Natural killer cell (primary cell): Measurements from ENCODE around the gene ARHGAP33. TPM values are rescaled to one million over a fixed set of nuclear protein-coding genes. Genes with fewer than 3 reads are reported as not detected.

Source experiments
- ATAC-seq, 3 donors: fragments of 150-1000 bp in 2 of 3; fragments of 200-7000 bp in 1 of 3; cut with Tn5 transposase; 1 replicate in 1 of 3; 2 replicates in 2 of 3; pipeline ENCODE4 v1.10.0; 2021; ENCODE audit warnings: mild to moderate bottlenecking in 2 of 3, moderate library complexity in 2 of 3
- DNase-seq, 2 donors: peaks; one replicate each; pipeline versions ENCODE4 v3.0.0 to v3.0.0-alpha.2; 2013 to 2021; ENCODE audit warnings: mixed read lengths in 1 of 2
- H3K27ac ChIP-seq: one replicate; pipeline ENCODE4 v1.5.1; 2013; ENCODE audit warnings: mild to moderate bottlenecking, low read length
- H3K27me3 ChIP-seq: one replicate; pipeline ENCODE4 v1.6.1; 2013; ENCODE audit warnings: low read length; ENCODE audit not compliant: control insufficient read depth, insufficient read depth
- H3K36me3 ChIP-seq: one replicate; pipeline ENCODE4 v1.6.1; 2013; ENCODE audit warnings: low read length; ENCODE audit not compliant: control insufficient read depth, insufficient read depth
- H3K4me1 ChIP-seq: one replicate; pipeline ENCODE4 v1.6.1; 2013; ENCODE audit warnings: low read length; ENCODE audit not compliant: control insufficient read depth, insufficient read depth
- H3K4me3 ChIP-seq: one replicate; pipeline ENCODE4 v1.5.1; 2013; ENCODE audit warnings: low read length
- H3K9me3 ChIP-seq: one replicate; pipeline ENCODE4 v1.6.1; 2013; ENCODE audit warnings: low read length; ENCODE audit not compliant: control insufficient read depth, insufficient read depth
- H3K27ac Mint-ChIP-seq, 2 donors: one replicate each; pipeline ENCODE4 v1.8.0; 2022; ENCODE audit warnings: mild to moderate bottlenecking in 2 of 2, mixed read lengths in 2 of 2, moderate library complexity in 1 of 2
- H3K27me3 Mint-ChIP-seq, 2 donors: one replicate each; pipeline ENCODE4 v1.8.0; 2022; ENCODE audit warnings: low read depth in 2 of 2, mixed read lengths in 2 of 2
- H3K36me3 Mint-ChIP-seq: one replicate; pipeline ENCODE4 v1.8.0; 2022; ENCODE audit warnings: mixed read lengths
- H3K4me1 Mint-ChIP-seq, 2 donors: one replicate each; pipeline ENCODE4 v1.8.0; 2022; ENCODE audit warnings: mixed read lengths in 2 of 2
- H3K4me3 Mint-ChIP-seq: one replicate; pipeline ENCODE4 v1.8.0; 2022; ENCODE audit warnings: mild to moderate bottlenecking, moderate library complexity, mixed read lengths
- H3K9me3 Mint-ChIP-seq, 2 donors: one replicate each; pipeline ENCODE4 v1.8.0; 2022; ENCODE audit warnings: mixed read lengths in 2 of 2
- WGBS: methylation state at CpG from one replicate; pipeline ENCODE4 v1.1.7; 2013; ENCODE audit warnings: missing lambda C conversion rate; ENCODE audit not compliant: insufficient coverage; 5-methylcytosine and 5-hydroxymethylcytosine counted together
- intact Hi-C: fragments of 100-400 bp; cut with micrococcal nuclease; formaldehyde crosslinking; loops from one replicate; pipeline ENCODE4 v1.14.2; 2022
- total RNA-seq, 4 donors: library from RNA; stranded (reverse); fragments of 120-200 nt in 1 of 4; gene quantifications; one replicate each; pipeline versions ENCODE4 v1.2.3 to v1.2.4, GENCODE V29; 2013 to 2022
- TF ChIP-seq, protein P1 (sequence below): fragments of 200-600 bp; IDR thresholded peaks from one replicate; pipeline ENCODE4 v1.8.0; 2022; ENCODE audit warnings: antibody characterized with exemption

The ARHGAP33 gene
- total RNA-seq, 3 donors from 2014 or later (not counting 1 experiment from before 2014, with no cell fraction given), result 34.4 to 39.3 (median 37.5) TPM

DNA sequence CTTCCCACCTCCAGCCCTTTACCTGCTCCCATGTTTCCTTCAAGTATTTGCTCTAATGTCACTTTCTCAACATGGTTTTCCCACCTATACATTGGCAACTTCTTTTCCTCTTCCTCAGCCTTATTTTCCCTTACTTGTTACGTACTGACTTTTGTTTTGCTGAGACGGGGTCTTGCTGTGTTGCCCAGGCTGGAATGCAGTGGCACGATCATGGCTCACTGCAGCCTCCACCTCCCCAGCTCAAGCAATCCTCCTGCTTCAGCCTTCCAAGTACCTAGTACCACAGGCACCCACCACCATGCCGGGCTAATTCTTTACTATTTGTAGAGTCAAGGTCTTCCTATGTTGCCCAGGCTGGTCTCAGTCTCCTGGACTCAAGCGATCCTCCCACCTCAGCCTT, 32.3 kb downstream of the ARHGAP33 start:
- Mint-ChIP-seq H3K27me3 (peaks cover 0 to 11% of the 10 kb centered on the region in 2 donors), H3K4me3 (no peak overlapping the region), H3K36me3 (no peaks in the 10 kb centered on the region), H3K4me1 (peaks cover 21 to 24% of the 10 kb centered on the region in 2 donors), H3K9me3 (no peaks in the 10 kb centered on the region), H3K27ac (no peak overlapping the region)
- no peak for ATAC-seq
- intact Hi-C loops, result no loop called here
- Histone ChIP-seq H3K4me1 (peaks cover 22% of the 10 kb centered on the region), H3K27me3 (no peaks in the 10 kb centered on the region), H3K27ac (no peak overlapping the region), H3K9me3 (no peaks in the 10 kb centered on the region), H3K4me3 (no peak overlapping the region), H3K36me3 (no peaks in the 10 kb centered on the region)
- WGBS, result 95% methylated on average over 5 of the region's 5 CpGs
- TF ChIP-seq, protein P1, sequence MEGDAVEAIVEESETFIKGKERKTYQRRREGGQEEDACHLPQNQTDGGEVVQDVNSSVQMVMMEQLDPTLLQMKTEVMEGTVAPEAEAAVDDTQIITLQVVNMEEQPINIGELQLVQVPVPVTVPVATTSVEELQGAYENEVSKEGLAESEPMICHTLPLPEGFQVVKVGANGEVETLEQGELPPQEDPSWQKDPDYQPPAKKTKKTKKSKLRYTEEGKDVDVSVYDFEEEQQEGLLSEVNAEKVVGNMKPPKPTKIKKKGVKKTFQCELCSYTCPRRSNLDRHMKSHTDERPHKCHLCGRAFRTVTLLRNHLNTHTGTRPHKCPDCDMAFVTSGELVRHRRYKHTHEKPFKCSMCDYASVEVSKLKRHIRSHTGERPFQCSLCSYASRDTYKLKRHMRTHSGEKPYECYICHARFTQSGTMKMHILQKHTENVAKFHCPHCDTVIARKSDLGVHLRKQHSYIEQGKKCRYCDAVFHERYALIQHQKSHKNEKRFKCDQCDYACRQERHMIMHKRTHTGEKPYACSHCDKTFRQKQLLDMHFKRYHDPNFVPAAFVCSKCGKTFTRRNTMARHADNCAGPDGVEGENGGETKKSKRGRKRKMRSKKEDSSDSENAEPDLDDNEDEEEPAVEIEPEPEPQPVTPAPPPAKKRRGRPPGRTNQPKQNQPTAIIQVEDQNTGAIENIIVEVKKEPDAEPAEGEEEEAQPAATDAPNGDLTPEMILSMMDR, result no peak
- DNase-seq, result no peak

DNA sequence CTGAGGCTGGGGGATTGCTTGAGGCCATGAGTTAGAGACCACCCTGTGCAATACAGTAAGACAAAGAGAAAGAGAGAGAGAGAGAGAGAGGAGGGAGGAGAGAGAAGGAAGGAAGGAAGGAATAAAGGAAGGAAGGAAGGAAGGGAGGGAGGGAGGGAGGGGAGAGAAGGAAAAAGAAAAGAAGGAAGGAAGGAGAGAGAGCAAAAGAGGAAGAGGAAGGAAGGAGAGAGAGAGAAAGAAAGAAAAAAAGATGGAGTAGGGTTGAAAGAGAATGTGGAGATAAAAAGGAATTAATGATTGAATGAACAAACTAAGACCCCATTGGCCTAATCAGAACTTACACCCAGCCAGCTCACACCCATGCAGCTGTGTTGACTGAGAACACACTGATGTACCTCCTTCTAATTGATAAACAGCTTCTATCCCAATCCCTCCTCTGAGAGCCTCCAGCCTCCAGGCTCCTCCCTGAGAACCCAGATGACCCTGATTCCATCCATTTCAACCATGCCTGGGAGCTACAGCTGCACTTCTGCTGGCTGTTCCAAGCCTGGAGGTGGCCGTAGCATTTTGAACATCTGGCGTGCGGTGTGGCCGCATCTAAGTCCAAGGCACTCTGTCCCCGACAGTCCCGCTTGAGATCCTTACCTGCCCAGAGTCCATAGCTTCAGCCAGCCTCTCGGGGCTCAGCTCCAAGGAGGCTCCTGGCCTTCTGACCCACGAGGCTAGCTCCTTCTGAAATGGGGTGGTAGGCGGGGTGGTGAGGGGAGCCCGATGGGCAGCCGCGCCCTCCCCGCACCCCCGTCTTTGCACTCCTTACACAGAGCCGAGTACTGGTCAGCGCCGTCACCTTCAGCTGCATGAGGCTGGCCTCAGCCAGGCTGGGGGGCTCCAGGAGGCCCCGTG, 36.2 kb downstream of the ARHGAP33 start:
- TF ChIP-seq, protein P1, result no peak
- Histone ChIP-seq H3K27me3 (no peaks in the 10 kb centered on the region), H3K36me3 (no peaks in the 10 kb centered on the region), H3K27ac (no peak overlapping the region), H3K4me3 (no peak overlapping the region), H3K9me3 (no peaks in the 10 kb centered on the region), H3K4me1 (no peaks in the 10 kb centered on the region)
- no peak overlapping the region for H3K4me3 Mint-ChIP-seq
- no peaks in the 10 kb centered on the region for H3K9me3 Mint-ChIP-seq
- H3K4me1 Mint-ChIP-seq, result peaks cover 0 to 7% of the 10 kb centered on the region in 2 donors
- no peak for ATAC-seq
- peaks cover 0 to 14% of the 10 kb centered on the region in 2 donors for H3K27me3 Mint-ChIP-seq
- no peak for DNase-seq
- no peaks in the 10 kb centered on the region for H3K36me3 Mint-ChIP-seq
- intact Hi-C loops, result no loop called here
- H3K27ac Mint-ChIP-seq, result no peak overlapping the region
- WGBS, result 83% methylated on average over 18 of the region's 18 CpGs

DNA sequence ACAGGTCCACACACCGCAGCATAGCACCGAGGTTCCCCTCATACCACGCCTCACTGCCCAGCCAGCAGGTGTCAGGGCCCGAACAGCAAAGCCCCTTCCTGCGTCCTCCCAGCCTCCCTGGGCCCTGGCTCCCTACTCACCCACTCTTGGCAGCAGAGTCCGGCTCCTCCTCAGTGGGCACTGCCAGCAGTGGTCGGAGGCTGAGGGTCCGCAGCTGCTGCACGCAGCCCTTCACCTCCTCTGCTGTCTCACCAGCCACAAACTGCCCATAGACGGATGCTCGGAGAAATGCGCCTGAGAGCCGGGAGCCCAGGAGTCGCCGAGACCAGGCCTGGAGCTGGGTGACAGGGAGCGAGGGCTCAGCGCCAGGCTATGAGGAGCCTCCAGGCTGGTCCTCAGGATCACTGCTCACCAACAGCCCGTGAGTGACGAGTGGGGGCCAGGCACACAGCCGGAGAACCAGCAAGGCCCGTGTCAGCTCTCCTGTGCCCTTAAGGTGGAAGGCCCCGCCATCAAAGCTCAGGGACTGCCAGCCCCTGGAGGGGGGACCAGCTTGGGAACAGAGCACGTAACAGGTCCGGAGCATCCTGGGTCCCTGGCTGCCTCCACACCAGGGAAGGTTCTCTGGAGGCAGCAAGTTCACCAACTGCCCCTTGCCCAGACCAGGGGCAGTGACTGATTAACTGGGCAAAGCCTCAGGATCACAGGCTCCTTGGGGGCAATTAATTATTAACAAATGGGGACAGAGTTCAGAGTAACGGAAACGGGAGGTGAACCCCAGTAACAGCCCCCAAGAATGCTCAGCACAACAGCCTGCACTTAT, 37.1 kb downstream of the ARHGAP33 start, which contains the start of gene PRODH2:
Gene PRODH2 (minus strand): TSS at position 626 of the 823 bp plus-strand sequence. CDS start 40 bp downstream, at position 586.
- Histone ChIP-seq H3K27ac (no peak within 1 kb of the TSS), H3K27me3 (no peaks in the 10 kb centered on the region), H3K4me3 (no peak within 1 kb of the TSS), H3K36me3 (no peaks in the 10 kb centered on the region), H3K4me1 (no peaks in the 10 kb centered on the region), H3K9me3 (no peaks in the 10 kb centered on the region)
- intact Hi-C loops, result no loop called here
- no peak for DNase-seq
- Mint-ChIP-seq H3K27ac (no peak within 1 kb of the TSS), H3K4me1 (peaks cover 0 to 7% of the 10 kb centered on the region in 2 donors), H3K36me3 (no peaks in the 10 kb centered on the region), H3K27me3 (peaks cover 0 to 14% of the 10 kb centered on the region in 2 donors), H3K9me3 (no peaks in the 10 kb centered on the region), H3K4me3 (no peak within 1 kb of the TSS)
- no peak for ATAC-seq
- 82% methylated on average over 26 of the region's 26 CpGs for WGBS
- TF ChIP-seq, protein P1, result no peak
